GM19467 (cell line): ENCODE results near the gene PPARGC1A.

Source experiments
- ATAC-seq: cut with Tn5 transposase; IDR thresholded peaks from one replicate; pipeline ENCODE4 v1.9.1; 2021; ENCODE audit warnings: mild to moderate bottlenecking, moderate library complexity; ENCODE audit not compliant: unreplicated experiment

Gene PPARGC1A

GRCh38 chr4:23889814-23890341 lies at the start of gene PPARGC1A:
PPARGC1A (minus strand) TSS chr4:23890047; CDS start chr4:23889957, 90 bp downstream.
- peak; percentile 69 for ATAC-seq

- no peak for ATAC-seq
Observed at GRCh38 chr4:23938796-23939195, 48.9 kb upstream of the PPARGC1A start.

- ATAC-seq = no peak
Observed at GRCh38 chr4:23937173-23937572, 47.3 kb upstream of the PPARGC1A start.

- ATAC-seq = no peak
Observed at GRCh38 chr4:23934915-23935314, 45.1 kb upstream of the PPARGC1A start.

- no peak for ATAC-seq
Observed at GRCh38 chr4:23934223-23934622, 44.4 kb upstream of the PPARGC1A start.

GRCh38 chr4:23932901-23933308 lies 43.1 kb upstream of the PPARGC1A start:
- ATAC-seq = no peak

GRCh38 chr4:23932186-23932585 lies 42.3 kb upstream of the PPARGC1A start:
- ATAC-seq = no peak

- ATAC-seq = no peak
Observed at GRCh38 chr4:23931489-23931830, 41.6 kb upstream of the PPARGC1A start.

GRCh38 chr4:23930750-23931488 lies 41.1 kb upstream of the PPARGC1A start:
- no peak for ATAC-seq

GRCh38 chr4:23929248-23929647 lies 39.4 kb upstream of the PPARGC1A start:
- no peak for ATAC-seq

GRCh38 chr4:23924556-23924955 lies 34.7 kb upstream of the PPARGC1A start:
- ATAC-seq = no peak

GRCh38 chr4:23923840-23924239 lies 34.0 kb upstream of the PPARGC1A start:
- no peak for ATAC-seq

GRCh38 chr4:23923141-23923540 lies 33.3 kb upstream of the PPARGC1A start:
- ATAC-seq = no peak

GRCh38 chr4:23922541-23923111 lies 32.8 kb upstream of the PPARGC1A start:
- no peak for ATAC-seq

- no peak for ATAC-seq
Observed at GRCh38 chr4:23922013-23922412, 32.2 kb upstream of the PPARGC1A start.

GRCh38 chr4:23921447-23921845 lies 31.6 kb upstream of the PPARGC1A start:
- ATAC-seq = no peak

- ATAC-seq = no peak
Observed at GRCh38 chr4:23920716-23921446, 31.0 kb upstream of the PPARGC1A start.

GRCh38 chr4:23920296-23920695 lies 30.4 kb upstream of the PPARGC1A start:
- ATAC-seq = no peak

GRCh38 chr4:23916282-23916681 lies 26.4 kb upstream of the PPARGC1A start:
- no peak for ATAC-seq

- ATAC-seq = no peak
Observed at GRCh38 chr4:23915459-23916132, 25.7 kb upstream of the PPARGC1A start.
